Psoas muscle (tissue), 8 donors: Measurements from ENCODE around the gene FBXW7. TPM values are rescaled to one million over a fixed set of nuclear protein-coding genes. Genes with fewer than 3 reads are reported as not detected.

Experiments
- ATAC-seq, 4 donors: fragments of 200-7000 bp; cut with Tn5 transposase; one replicate each; pipeline ENCODE4 v1.9.1; 2020; ENCODE audit warnings: moderate library complexity in 3 of 4, mild to moderate bottlenecking in 2 of 4
- DNase-seq, 2 donors: peaks; one replicate each; pipeline ENCODE4 v3.0.0-alpha.2; 2020
- H3K27ac ChIP-seq: fragments of 200-600 bp; one replicate; pipeline ENCODE4 v1.8.0; 2022
- H3K27me3 ChIP-seq, 3 donors: fragments of 200-600 bp in 1 of 3; one replicate each; pipeline versions ENCODE4 v1.6.1 to v1.8.0; 2013 to 2022; ENCODE audit warnings: low read length in 2 of 3, mild to moderate bottlenecking in 2 of 3, moderate library complexity in 1 of 3; ENCODE audit not compliant: insufficient read depth in 3 of 3
- H3K36me3 ChIP-seq, 2 donors: fragments of 200-600 bp in 1 of 2; one replicate each; pipeline versions ENCODE4 v1.6.1 to v1.8.0; 2013 to 2022; ENCODE audit warnings: low read depth in 1 of 2, mild to moderate bottlenecking in 1 of 2, moderate library complexity in 1 of 2; ENCODE audit not compliant: insufficient read depth in 1 of 2
- H3K4me1 ChIP-seq: fragments of 200-600 bp; one replicate; pipeline ENCODE4 v1.8.0; 2022
- H3K4me3 ChIP-seq: fragments of 200-600 bp; one replicate; pipeline ENCODE4 v1.8.0; 2022; ENCODE audit warnings: mild to moderate bottlenecking
- H3K9me3 ChIP-seq: fragments of 200-600 bp; one replicate; pipeline ENCODE4 v1.8.0; 2022
- CTCF ChIP-seq: fragments of 200-600 bp; IDR thresholded peaks from one replicate; pipeline ENCODE4 v1.8.0; 2022; ENCODE audit warnings: antibody characterized with exemption
- WGBS, 3 donors: extraction: QIAGEN DNeasy Blood & Tissue Kit; methylation state at CpG; one replicate each; pipeline versions ENCODE4 v1.1.6 to v1.1.7; 2013; 5-methylcytosine and 5-hydroxymethylcytosine counted together
- intact Hi-C, 2 donors: fragments of 100-400 bp; cut with DNase I; formaldehyde crosslinking; loops; one replicate each; pipeline versions ENCODE4 v1.11.0 to v1.14.2; 2022
- polyA plus RNA-seq, 3 donors: library from polyadenylated mRNA; stranded (reverse); fragments of 200-250 nt; gene quantifications; one replicate each; pipeline ENCODE4 v1.2.3, GENCODE V29; 2013
- total RNA-seq, 4 donors: library from RNA; stranded (reverse); fragmentation: NEBNext Ultra II Directional in 2 of 4; extraction: Animal tissue kit (Norgen Biotek cat#: 25700) in 2 of 4; gene quantifications; one replicate each; pipeline versions ENCODE4 v1.2.1 to v1.2.4, GENCODE V29; 2021 to 2023
- donor health status: healthy with polysubstance abuse.
- donor health status: DM: no; HTN: no; CAD: no; lungs with moderate emphysema.
- donor health status: Bipolar disorder and iron deficiency.
- donor health status: healthy.
- donor health status: DM: yes; HTN: yes; CAD: no.
- donor health status: DM: no; HTN: no; CAD: no.
- donor health status: DM: no; HTN: no; CAD: no.
- donor health status: DM: yes; HTN: yes; CAD: no.

Gene FBXW7
- total and polyA plus RNA-seq, 7 donors, result 9.8 to 41.1 (median 28.7) TPM

GRCh38 chr4:152369203-152369901, 166.5 kb downstream of the FBXW7 start:
- H3K4me1 ChIP-seq, result peaks cover 35% of the 10 kb centered on the region
- peaks cover 8% of the 10 kb centered on the region for H3K9me3 ChIP-seq
- 81 to 87% (median 82%) methylated on average over 8 of the region's 8 CpGs for WGBS, 3 donors
- DNase-seq (no peak), ATAC-seq (no peak)
- no peak overlapping the region for H3K27ac ChIP-seq
- TF ChIP-seq CTCF, result no peak
- H3K36me3 ChIP-seq, result no peaks in the 10 kb centered on the region
- no peaks in the 10 kb centered on the region for H3K27me3 ChIP-seq
- intact Hi-C loops, result no loop called here
- no peak overlapping the region for H3K4me3 ChIP-seq

- DNase-seq, result no peak
- TF ChIP-seq CTCF, result no peak
- ATAC-seq, result no peak
- H3K4me1 ChIP-seq, result peaks cover 34% of the 10 kb centered on the region
- peaks cover 8% of the 10 kb centered on the region for H3K9me3 ChIP-seq
- 83 to 89% (median 88%) methylated on average over 3 of the region's 3 CpGs for WGBS, 3 donors
- H3K4me3 ChIP-seq, result no peak overlapping the region
- intact Hi-C loops, result no loop called here
- no peaks in the 10 kb centered on the region for H3K36me3 ChIP-seq
- no peaks in the 10 kb centered on the region for H3K27me3 ChIP-seq
- H3K27ac ChIP-seq, result no peak overlapping the region
These were observed 167.9 kb downstream of the FBXW7 start for GRCh38 chr4:152368001-152368400.

GRCh38 chr4:152364883-152365282, 171.0 kb downstream of the FBXW7 start:
- ATAC-seq, result peak in 3 of 4 donors; percentile 14 to 29 (median 25)
- no peaks in the 10 kb centered on the region for H3K36me3 ChIP-seq
- no peak for DNase-seq
- H3K27me3 ChIP-seq, result no peaks in the 10 kb centered on the region
- H3K27ac ChIP-seq, result peak overlapping the region; percentile 69
- intact Hi-C loops, result no loop called here
- peaks cover 8% of the 10 kb centered on the region for H3K9me3 ChIP-seq
- H3K4me1 ChIP-seq, result peaks cover 16% of the 10 kb centered on the region
- WGBS, 3 donors, result 94 to 98% (median 97%) methylated on average over 3 of the region's 3 CpGs
- no peak for TF ChIP-seq CTCF
- no peak overlapping the region for H3K4me3 ChIP-seq

GRCh38 chr4:152364383-152364782, 171.5 kb downstream of the FBXW7 start:
- H3K4me1 ChIP-seq, result peaks cover 16% of the 10 kb centered on the region
- no peaks in the 10 kb centered on the region for H3K36me3 ChIP-seq
- H3K9me3 ChIP-seq, result peaks cover 8% of the 10 kb centered on the region
- ATAC-seq (peak in 3 of 4 donors; percentile 54 to 81 (median 59)), DNase-seq (no peak)
- TF ChIP-seq CTCF, result no peak
- H3K27me3 ChIP-seq, result no peaks in the 10 kb centered on the region
- peak overlapping the region; percentile 5 for H3K4me3 ChIP-seq
- peak overlapping the region; percentile 69 for H3K27ac ChIP-seq
- intact Hi-C loops, result no loop called here
- WGBS, 3 donors, result 66 to 80% (median 68%) methylated on average over 1 of the region's 1 CpG

GRCh38 chr4:152363904-152364303, 172.0 kb downstream of the FBXW7 start:
- ATAC-seq (peak; percentile 54 to 79 (median 66)), DNase-seq (no peak)
- Histone ChIP-seq H3K4me1 (peaks cover 16% of the 10 kb centered on the region), H3K27ac (peak overlapping the region; percentile 69), H3K9me3 (peaks cover 8% of the 10 kb centered on the region), H3K36me3 (no peaks in the 10 kb centered on the region), H3K4me3 (peak overlapping the region; percentile 5), H3K27me3 (no peaks in the 10 kb centered on the region)
- WGBS, 3 donors, result 34 to 50% (median 44%) methylated on average over 2 of the region's 2 CpGs
- intact Hi-C loops, result no loop called here
- TF ChIP-seq CTCF, result no peak
